ENCODE results near the gene BPI.
A peak's percentile ranks its signal among the peaks of the same experiment; 100 is the strongest.
"Not testable (repeated sequence)": the region's sequence is repeated elsewhere in the genome, so short reads cannot be mapped to it uniquely, and the experiment has no call there.

Gene BPI

DNA sequence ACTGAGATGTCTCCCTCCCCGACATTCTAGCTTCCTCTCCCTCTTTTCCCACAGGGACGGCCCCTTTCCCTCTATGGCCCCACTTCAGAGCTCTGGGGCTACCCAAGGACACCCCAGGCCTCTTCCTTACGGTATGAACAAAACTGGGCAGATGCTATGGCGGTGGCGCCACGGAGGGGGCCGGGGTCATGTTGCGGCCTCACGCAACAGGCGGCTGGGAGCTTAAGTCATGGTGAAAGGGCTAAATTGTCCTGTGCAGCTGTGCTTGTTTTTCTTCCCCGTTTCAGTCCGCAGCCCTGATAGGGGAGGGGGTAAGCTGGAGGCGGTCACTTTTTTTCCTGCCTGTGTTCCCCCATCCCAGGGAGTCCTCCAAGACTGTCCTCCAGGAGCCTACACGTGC is 25.8 kb upstream of the BPI start:
- ATAC-seq (no peak), DNase-seq (no peak)

DNA sequence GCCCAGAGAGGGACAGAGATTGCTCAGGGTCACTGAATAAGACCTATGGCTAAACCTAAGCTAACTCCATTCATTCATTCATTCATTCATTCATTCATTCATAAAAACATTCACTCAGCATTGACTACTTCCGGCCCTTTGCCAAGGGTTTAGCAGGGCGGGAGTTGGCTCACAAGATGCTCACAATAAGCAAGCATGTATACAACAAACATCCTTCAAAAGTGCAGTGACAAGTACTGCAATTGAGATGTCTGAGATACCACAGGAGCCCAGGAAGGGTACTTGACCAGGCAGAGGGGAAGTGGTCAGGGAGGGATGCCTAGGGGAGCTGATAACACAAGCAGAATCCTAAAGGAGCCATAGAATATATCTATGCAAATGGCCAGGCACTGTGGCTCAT is 25.2 kb upstream of the BPI start:
- DNase-seq (no peak), ATAC-seq (no peak)

DNA sequence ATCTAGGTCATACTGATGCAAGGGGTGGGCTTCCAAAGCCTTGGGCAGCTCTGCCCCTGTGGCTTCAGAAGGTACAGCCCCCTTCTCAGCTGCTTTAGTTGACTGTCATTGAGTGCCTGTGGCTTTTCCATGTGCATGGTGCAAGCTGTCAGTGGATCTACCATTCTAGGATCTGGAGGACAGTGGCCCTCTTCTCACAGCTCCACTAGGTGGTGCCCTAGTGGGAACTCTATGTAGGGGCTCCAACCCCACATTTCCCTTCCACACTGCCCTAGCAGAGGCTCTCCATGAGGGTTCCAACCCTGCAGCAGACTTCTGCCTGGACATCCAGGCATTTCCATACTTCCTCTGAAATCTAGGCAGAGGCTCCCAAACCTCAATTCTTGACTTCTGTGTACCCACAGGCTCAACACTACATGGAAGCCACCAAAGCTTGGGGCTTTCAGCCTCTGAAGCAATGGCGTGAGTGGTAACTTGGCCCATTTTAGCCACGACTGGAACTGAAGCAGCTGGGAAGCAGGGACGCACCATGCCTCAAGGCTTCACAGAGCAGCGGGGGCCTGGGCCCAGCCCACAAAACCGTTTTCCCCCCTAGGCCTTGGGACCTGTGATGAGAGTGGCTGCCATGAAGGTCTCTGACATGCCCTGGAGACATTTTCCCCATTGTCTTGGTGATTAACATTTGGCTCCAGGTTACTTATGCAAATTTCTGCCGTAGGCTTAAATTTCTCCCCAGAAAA is 22.6 kb upstream of the BPI start:
- not testable (repeated sequence) for DNase-seq, ATAC-seq

DNA sequence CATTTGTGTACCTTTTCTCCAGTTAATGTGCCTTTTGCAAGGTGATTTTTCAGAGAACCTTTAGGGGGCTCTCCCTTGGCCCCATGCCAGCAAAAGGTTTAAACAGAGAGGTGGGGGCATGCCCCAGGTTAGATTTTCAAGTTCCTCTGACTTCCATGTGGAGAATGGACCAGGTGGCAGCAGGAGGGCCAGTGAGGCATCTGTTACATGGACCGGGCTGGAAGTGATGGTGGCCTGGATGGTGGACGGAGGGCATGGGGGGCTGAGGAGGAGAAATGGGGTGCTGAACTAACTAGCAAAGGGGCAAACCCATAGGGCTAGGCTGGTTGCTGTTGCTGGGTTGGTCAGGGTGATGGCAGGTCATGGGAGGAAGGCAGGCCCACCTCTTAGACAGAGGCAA is 20.7 kb upstream of the BPI start:
- DNase-seq: no peak
- ATAC-seq: no peak

DNA sequence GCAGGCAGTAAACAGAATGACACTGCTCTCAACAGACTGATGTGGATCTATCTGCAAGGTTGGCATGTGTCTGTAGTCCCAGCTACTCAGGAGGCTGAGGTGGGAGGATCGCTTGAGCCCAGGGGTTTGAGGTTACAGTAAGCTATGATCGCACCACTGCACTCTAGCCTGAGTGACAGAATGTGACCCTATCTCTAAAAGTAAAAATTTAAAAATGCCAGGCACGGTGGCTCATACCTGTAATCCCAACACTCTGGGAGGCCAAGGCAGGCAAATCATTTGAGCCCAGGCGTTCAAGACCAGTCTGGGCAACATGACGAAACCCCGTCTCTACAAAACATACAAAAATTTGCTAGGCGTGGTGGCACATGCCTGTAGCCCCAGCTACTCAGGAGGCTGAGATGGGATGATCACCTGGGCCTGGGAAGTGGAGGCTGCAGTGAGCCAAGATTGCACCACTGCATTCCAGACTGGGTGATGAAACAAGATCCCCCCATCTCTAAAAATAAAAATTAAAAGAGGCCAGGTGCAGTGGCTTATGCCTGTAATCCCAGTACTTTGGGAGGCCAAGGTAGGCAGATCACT is 19.8 kb upstream of the BPI start:
- not testable (repeated sequence) for DNase-seq

DNA sequence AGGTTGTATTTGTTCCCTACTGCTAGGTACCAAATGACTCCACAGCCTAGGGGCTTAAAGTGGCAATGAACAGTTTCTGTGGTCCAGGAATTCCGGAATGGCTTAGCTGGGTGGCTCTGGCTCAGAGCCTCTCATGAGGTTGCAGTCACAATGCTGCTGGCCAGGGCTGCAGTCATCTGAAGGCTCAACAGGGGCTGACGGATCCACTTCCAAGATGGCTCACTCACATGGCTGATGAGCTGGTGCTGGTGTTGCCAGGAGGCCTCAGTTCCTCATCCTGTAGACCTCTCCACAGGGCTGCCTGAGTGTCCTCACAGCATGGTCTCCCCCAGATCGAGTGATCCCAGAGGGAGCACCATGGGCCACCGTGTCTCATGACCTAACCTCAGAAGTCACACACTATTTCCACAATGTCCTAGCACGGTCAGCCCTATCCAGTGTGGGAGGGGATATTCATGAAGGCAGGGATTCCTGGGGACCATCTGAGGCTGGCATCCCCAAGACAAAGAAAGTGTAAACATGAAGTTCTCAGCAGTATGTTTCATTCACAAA is 19.0 kb upstream of the BPI start:
- ATAC-seq (no peak), DNase-seq (no peak)

More for the DNA sequence above, 19.8 kb upstream of the BPI start:
- ATAC-seq: not testable (repeated sequence)

DNA sequence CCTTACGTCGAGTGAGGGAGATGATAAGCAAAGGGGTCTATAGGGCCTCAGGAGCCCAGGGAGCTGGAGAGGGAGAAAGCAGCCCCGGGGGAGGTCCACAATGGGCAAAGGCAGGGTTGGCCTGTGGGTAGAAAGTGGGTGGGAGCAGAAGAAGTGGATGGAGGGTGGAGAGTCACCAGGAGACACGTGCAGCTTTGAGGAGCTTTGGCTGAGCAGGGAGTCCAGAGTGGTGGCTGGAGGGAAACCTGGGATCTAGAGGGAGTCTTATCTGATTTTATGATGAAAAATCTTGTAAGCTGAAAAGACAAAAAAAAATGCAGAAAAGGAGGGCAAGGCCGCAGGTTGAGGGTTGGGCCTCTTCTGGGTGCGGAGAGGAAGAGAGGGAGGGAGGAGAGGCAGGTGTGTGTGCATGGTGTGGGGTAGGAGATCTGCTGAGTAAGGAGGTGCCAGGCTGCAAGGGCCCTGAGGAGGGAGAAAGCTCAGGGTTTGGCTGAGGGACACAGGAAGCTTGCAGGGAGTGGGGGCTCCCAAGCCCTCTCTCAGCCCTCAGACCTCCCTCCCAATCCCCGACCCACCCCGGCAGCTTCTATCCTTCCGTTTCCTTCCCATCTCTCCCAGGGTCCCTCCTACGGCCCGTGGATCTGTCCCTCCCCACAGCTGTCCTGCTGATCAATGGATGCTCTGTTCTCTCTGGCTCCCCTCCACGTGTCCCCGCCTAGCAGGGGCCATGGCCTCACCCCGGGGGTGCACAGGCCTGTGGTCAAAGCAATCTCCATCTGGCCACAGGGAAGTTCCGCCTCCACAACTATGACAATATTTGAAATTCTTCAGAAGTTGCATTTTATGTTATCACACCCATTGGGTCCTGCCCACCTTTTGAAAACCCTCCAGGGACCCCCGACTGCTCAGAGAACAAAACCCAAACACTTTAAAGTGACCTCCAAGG is 17.1 kb upstream of the BPI start:
- no peak for DNase-seq
- ATAC-seq: no peak

DNA sequence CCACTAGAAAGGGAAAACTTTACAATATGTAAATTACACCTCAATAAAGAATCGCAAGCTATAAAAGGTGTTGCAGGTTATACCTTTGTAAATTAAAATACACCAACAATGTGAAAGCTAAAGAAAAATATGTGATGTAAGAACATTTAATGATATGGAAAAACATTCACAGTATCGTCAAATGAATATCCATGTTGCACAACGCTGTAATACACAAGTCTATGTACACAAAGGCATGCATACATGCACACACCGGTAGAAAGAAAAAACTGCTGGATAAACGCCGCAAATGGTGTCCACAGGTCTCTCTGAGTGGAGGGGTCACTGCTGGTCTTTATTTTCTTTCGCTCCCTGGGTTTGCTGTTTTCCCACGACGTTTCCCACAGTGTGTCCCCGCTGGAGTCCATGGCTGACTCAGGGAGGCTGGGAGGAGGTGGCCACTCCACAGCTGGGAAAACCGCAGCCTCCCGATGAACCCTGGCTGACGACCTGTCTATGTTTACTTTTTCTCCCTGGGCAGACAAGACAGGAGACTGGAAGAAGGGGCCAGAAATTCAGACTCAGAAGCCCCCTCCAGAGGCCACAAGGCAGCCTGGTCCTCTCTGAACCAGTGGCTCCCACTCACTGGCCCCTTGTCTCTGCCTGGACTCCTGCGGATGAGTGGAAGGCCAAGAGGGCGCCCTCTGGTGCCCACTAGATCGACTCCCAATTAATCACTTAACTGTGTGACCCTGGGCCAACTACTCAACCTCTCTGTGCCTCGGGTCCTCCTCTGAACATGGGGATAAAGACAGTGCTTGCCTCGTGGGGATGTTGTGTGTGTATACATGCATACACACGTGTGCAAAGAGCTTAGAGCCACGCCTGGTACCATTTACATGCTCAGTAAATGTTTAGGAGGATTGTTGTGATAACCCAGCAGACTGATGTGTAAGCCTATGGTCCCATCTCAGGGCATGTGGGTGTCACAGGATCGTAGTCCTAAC is 12.8 kb upstream of the BPI start:
- ATAC-seq (no peak), DNase-seq (peak; percentile 13)

DNA sequence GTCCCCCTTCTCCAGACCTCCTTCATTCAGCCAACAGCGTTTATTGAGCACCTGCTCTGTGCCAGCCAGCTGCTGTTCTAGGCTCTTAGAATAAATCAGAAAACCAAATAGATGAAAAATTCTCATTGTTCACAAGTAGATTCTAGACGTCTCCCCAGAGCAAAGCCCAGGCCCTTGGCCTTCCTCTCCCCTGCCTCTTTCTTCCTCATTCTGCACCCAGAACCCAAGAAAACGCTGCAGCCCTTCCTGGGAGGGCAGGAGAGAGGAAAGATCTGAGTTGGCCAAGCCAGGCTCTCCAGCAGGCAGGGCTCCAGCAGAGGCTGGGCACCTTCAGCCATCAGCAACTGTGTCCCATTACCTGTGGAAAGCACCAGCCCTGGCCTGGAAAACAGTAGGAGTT is 12.0 kb upstream of the BPI start:
- ATAC-seq (no peak), DNase-seq (no peak)

DNA sequence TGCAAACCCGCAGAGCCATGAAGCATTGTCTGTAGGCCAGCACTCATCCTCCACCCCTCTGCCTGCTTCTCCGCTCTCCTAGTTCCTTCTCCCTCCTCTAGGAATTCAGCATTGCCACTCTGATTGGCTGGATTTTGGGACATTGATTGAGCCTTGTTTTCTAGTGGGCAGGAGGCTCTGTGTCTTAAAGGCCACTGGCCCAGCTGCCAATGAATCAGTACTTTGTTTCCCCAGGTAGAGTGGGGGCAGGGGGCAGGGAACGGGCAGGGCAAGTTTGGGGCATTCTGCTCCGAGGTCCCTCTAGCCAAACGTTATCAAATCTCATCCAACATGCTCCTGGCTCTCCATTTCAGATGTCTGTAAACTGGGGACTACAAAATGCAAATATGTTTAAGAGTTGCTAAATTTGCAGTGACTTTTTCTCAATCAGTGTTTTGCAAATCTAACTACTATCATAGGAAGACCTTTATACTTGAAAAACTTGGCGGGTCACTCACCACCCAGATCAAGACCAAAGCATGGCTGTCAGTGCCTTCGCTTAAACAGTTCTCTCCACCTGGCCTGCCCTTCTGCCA is 10.4 kb upstream of the BPI start:
- no peak for DNase-seq

DNA sequence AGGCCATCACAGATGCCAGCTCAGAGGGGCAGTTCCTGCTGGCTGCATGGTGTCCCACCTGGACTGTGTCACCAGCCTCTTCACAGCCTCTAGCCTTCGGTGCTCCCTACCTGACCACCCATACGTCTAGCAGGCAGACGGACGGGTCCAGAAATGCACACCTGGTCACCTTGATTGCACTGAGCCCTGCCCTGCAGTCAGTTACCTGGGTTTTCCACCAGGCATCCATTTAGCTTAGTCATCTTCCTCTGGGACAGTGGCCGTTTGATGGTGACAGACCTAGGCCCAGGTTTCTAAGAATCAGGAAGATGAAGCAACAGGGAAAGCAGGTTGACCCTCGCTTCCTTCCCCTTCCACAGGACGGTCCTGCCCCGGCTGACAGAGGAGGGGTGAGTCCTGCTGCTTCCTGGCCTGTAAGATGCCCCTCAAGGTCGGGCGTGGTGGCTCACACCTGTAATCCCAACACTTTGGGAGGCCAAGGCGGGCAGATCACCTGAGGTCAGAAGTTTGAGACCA is 9.8 kb upstream of the BPI start:
- no peak for ATAC-seq
- no peak for DNase-seq

More for the DNA sequence above, 10.4 kb upstream of the BPI start:
- ATAC-seq: no peak

DNA sequence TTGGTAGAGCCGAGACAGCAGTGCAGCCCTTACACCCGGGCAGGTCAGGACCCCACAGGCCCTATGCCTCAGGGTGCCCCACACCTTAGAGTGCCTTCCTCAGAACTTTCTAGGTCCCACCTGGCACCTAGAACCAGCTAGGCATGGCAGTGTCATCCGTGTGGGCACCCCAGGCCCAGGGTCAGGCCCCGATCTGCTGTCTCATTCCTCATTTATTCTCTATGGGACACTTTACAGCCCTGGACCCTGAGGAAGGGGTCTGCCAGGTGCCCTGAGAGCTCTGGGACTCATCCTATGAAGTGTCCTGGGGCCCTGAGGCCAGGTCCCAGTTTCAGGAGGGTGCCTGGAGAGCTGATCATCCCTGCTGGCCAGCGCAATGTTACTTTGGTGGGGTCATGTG is 8.1 kb upstream of the BPI start:
- DNase-seq: no peak
- ATAC-seq: no peak

DNA sequence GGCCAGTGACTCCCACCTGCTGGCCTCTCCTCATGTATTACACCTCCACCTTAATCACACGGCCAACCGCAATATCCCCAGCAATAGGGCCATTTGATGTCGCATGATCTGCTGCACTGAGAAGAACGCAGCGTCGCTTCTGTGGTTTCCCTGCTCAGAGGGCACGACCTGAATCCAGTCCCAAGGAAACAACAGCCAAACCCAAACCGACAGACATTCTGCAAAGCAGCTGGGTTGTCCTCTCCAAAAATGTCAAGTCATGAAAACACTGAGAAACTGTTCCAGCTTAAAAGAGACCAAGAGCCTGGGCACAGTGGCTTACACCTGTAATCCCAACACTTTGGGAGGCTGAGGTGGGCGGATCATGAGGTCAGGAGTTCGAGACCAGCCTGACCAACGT is 7.5 kb upstream of the BPI start:
- ATAC-seq: no peak

DNA sequence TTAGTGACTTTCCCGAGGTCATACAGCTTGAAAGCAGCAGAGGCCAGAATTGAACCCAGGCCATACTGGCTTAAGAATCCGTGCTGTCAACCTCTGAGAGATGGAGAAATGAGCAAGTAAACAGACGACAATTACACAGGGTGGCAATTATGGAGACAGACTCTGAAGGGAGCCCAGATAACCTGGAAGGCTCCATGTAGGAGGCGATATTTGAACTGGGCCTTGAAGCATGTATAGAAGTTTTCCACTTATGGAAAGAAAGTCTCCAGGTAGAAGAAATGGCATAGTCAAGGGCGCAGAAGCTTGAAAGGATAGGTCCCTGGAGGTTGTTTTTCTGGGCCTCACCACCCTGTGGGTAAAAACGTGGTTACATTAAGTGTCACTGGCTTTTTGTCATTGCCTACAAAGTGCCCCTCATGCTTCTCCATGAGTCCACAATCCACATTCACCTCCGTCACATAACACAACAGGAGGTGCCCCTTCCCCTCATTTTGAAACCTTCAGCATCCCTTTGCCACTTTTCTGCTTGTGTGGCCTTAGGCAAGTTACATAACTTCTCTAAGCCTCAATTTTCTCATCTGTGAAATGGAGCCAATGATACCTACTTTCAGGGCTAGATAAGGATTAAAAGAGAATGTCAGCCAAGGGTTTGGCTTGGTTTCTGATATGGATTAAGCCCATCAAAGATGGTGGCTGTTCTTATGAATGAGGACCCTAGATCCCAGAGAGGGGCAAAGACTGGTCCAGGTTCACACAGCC is 5.9 kb upstream of the BPI start:
- ATAC-seq: no peak
- no peak for DNase-seq

More for the DNA sequence above, 7.5 kb upstream of the BPI start:
- DNase-seq: no peak

DNA sequence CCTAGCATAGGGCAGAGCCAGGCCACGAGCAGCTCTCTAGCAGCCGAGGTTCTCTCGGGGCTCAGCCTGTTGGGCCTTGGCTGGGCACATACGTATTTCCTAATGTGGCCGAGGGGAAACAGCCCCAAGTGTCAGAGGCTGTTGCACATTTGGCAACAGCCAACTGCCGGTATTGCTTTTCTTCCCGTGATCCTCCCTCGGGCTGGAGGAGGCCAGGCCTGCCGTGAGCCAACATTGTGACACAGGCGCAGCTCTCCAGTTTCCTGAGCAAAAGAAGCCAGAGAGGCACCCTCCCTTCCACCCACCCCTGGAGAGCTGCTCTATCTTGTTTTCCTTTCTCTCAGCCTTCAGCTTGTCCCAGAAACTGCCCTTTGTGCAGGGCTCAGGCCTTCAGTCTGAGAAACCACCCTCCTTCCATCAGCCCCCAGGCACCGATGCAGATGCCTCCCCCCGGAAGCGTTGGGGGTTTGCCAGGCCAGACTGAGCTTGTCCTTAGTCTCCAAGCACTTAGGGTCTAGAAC is 5.1 kb upstream of the BPI start:
- DNase-seq: no peak
- ATAC-seq: no peak

DNA sequence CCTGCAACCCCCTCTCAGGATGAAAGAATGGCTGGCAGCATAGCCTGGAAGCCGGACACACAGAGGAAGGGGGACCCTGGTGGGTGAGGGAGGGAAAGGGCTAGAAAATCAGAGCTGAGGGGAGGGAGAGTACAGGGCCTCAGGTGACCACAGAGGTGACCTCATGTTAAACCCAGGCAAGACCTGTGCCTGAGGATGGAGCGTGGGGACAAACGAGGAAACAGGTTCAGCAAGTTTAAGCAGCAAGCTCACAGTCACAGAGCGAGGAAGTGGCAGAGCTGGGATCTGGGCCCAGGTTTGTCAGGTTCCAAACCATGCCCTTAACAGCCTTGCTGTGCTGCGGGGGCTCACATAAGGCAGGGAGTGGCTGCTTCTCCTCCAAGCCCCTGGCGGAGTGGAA is 4.0 kb upstream of the BPI start:
- DNase-seq (no peak), ATAC-seq (no peak)

DNA sequence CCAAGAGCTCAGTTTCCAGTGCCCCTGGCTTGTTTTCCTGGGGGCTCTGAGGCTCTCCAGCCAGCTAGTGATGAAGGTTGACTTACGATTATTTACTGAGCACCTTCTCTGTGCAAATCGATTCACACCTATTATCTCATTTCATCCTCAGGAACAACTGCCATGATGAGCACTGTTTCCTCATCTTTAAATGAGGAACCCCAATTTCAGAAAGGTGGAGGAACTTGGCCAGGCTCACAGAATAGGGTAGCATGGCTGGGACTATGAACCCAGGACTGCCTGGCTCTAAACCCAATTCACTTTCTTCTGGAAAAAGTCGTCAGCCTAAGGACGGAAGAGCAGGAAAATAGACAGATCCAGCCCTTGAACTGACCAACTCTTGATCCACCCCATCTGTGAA is 3.5 kb upstream of the BPI start:
- DNase-seq: no peak
- ATAC-seq: no peak

DNA sequence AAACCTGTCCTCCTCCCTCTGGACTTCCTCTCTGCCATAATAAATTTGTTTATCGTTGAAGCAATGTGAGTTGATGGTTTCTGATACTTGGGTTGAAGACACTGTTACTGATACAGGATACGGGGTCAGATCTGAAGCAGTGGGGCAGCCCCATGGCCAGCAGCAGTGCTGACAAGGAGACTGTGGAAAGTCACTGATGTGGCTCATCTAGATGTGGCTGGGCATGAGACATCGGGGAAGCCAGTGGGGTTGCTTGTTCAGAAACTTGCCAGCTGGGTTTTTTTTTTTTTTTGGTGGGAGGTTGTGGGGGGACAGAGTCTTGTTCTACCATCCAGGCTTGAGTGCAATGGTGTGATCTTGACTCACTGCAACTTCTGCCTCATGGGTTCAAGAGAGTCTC is 2.6 kb upstream of the BPI start:
- ATAC-seq: peak; percentile 37

DNA sequence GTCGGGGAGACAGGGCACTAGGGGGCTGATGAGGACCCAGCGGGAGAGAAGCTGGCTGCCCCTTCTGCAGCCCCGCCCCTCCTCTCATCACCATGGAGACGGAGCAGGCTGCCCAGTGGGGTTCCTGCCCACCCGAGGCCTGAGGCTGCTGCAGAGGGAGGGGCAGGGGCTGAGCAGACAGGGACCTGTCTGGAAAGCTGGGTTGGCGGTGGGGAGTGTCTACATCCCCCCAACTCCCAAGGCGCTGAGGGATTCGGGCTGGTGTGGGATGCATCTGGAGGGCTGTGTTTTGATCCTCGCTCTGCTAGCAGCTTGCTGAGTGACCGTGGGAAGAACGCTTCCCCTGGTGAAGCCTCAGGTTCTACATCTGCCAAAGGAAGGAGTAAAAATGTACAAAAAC is 1.2 kb upstream of the BPI start:
- no peak for ATAC-seq
- no peak for DNase-seq

More for the DNA sequence above, 2.6 kb upstream of the BPI start:
- no peak for DNase-seq
